GM12864 (cell line): ENCODE results near the gene SH3TC1.

Experiments
- DNase-seq: peaks from one replicate; pipeline ENCODE4 v3.0.0-alpha.2; 2011; ENCODE audit warnings: low read depth
- H3K4me3 ChIP-seq: 2 replicates; pipeline ENCODE4 v1.5.1; 2011; ENCODE audit warnings: mild to moderate bottlenecking, low read depth, low read length, control low read depth
- CTCF ChIP-seq: IDR thresholded peaks from 2 replicates; pipeline ENCODE4 v1.5.1; 2011; ENCODE audit warnings: low read depth, mild to moderate bottlenecking, moderate library complexity, low read length, control low read depth, inconsistent platforms; ENCODE audit errors: missing control alignments

SH3TC1 gene

GRCh38 chr4:8185295-8185694, 13.8 kb upstream of the SH3TC1 start:
- no peak for TF ChIP-seq CTCF
- DNase-seq: no peak
- no peak overlapping the region for H3K4me3 ChIP-seq

- H3K4me3 ChIP-seq: no peak overlapping the region
- TF ChIP-seq CTCF: no peak
- DNase-seq: no peak
These were observed 13.2 kb upstream of the SH3TC1 start for GRCh38 chr4:8185930-8186329.

- DNase-seq: no peak
- no peak overlapping the region for H3K4me3 ChIP-seq
- TF ChIP-seq CTCF: no peak
These were observed 11.0 kb upstream of the SH3TC1 start for GRCh38 chr4:8188085-8188484.

- TF ChIP-seq CTCF: no peak
- no peak overlapping the region for H3K4me3 ChIP-seq
- no peak for DNase-seq
These were observed 10.1 kb upstream of the SH3TC1 start for GRCh38 chr4:8188743-8189550.

GRCh38 chr4:8189551-8190466, 9.3 kb upstream of the SH3TC1 start:
- H3K4me3 ChIP-seq: no peak overlapping the region
- TF ChIP-seq CTCF: no peak
- no peak for DNase-seq

GRCh38 chr4:8191136-8191747, 7.8 kb upstream of the SH3TC1 start:
- no peak for DNase-seq
- no peak for TF ChIP-seq CTCF
- H3K4me3 ChIP-seq: no peak overlapping the region
